ENCODE results near the gene RXRA.

The RXRA gene

GRCh38 chr9:134369416-134370212 lies 43.4 kb downstream of the RXRA start:
- DNase-seq = no peak

DNA sequence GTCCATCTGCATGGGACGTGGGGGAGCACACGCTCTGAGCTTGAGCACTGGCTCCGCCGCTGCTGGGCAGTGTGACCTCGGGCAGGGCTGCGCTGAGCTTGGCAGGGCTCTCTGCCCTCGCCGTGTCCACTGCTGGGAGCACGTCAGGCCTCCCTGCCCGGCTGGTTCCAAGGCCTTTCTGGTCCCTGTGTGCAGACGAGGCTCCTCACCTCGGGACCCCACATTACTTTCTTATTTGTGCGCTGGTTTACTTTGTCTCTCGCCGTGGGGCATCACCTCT lies 43.9 kb downstream of the RXRA start:
- no peak for DNase-seq

DNA sequence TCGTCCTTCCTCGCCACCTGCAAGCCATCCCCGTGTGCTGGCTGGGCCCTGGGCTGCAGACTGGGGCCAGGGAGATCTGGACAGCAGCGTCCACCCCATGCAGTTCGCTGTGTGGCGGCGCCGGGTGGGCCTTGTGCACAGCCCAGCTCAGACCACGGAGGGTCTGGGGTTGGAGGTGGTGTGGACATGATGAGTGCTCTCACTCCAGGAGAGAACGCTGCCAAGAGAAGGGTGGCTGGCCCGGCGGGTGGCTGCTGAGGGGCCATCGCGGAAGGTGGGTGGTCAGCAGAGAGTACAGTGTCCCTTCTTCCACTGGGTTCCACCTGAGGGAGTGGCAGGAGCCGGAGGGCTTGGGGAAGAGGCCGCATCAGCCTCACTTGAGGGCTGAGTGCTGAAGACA lies 44.4 kb downstream of the RXRA start:
- no peak for DNase-seq

- peak in 1 of 2 donors; percentile 87 for DNase-seq
These were observed 45.5 kb downstream of the RXRA start for GRCh38 chr9:134371731-134372130.

- DNase-seq = peak in 1 of 2 donors; percentile 51
These were observed 46.5 kb downstream of the RXRA start for GRCh38 chr9:134372581-134373267.

- peak in 1 of 2 donors; percentile 51 for DNase-seq
These were observed 47.0 kb downstream of the RXRA start for GRCh38 chr9:134373269-134373668.

- DNase-seq = no peak
These were observed 47.7 kb downstream of the RXRA start for GRCh38 chr9:134373953-134374300.

DNA sequence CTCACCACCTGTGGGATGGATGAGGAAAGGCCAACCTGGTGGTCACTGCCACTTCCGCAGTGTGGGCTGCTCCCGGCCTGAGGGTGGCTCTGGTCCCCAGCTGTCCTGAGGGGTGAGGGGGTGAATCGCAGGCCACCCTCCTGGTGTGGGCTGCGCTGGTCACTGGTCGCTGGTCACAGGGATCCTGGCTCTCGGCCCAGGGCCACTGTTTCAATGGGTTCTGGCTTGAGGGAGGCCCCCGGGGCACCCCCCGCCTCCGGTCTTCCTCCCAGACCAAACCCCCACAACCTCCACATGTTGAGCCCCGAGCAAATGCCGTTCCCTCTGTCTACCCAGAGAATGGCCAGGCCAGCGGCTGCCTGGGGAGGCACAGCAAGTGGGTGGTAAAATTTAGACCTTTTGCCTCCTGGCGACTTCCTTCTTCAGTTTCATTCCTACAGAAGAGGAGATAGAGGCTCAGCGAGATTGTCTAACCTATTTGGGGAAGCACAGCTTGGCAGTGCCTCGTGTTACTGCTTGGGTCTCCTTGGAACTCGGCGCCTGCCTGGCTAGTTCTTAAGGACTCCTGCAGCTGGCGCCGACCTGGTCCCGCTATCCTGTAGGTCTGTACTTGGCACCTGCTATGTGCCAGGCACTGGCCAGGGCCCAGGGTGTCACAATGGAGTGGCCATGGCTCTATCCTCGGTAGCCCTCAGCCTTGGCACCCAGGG lies 48.2 kb downstream of the RXRA start:
- no peak for DNase-seq

- DNase-seq = no peak
These were observed 48.7 kb downstream of the RXRA start for GRCh38 chr9:134375011-134375390.

DNA sequence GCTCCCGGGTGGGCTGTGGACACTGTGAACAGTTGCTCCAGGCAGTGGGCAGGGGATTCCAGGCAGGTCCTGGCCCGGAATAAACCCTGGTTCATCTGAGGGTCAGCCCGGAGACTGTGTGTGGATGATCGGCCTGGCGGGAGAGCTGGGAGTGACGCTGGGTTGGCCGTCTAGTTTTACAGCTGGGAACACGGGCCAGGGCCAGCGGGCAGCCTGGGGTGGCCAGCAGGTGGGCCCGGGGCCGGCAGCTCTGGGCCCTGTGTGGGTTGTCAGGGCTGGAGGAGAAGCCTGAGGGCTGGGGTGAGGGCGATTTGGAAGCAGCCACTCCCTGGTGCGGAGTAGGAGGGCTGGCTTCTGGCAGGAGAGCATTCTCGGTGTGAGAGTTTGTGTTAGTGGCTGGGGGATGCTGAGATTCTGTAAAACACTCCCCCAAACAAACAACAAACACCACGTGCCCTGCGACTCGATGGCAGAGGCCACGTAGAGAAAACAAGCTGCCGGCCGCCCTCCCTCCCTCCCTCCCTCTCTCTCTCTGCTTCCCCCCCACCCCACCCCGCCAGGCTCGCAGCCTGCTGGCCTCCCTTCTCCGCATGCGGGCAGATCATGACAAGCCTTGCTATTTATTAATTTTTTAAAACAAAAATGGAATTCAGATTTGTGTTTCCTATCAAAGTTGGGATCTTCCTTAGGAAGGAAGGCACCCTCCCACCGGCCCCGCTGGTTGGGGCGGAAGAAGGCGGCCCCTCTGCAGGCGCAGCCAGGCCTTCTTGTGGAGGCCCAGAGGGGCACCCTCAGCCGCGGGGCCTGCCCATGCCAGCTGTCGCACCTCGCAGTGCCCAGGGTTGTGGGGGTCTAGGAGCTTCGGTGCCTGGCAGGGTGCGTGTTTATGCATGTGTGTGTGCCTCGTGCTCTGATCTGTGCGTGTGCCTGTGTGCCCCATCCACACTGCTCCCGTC lies 49.5 kb downstream of the RXRA start:
- DNase-seq = no peak

GRCh38 chr9:134376386-134377142 lies 50.3 kb downstream of the RXRA start:
- no peak for DNase-seq

DNA sequence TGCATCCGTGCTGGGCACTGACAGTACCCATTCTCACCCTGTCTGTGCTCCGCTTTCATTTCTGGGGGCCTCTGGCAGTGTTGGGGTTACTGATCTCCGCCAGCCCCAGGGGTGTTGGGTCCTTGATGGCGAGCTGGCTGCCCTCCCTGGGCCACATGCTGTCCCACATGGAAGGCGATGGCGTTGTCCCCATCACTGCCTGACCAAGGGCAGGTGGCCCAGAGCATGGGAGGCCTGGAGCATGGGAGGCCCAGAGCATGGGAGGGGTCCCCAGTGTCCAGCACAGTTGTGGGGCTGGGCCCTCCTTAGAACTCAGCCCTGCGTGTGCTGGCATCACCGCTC lies 50.9 kb downstream of the RXRA start:
- DNase-seq = no peak

- no peak for DNase-seq
These were observed 51.7 kb downstream of the RXRA start for GRCh38 chr9:134377976-134378375.

- DNase-seq = no peak
These were observed 52.7 kb downstream of the RXRA start for GRCh38 chr9:134378901-134379338.

- no peak for DNase-seq
These were observed 53.6 kb downstream of the RXRA start for GRCh38 chr9:134379831-134380365.

GRCh38 chr9:134380542-134381271 lies 54.5 kb downstream of the RXRA start:
- DNase-seq = no peak

DNA sequence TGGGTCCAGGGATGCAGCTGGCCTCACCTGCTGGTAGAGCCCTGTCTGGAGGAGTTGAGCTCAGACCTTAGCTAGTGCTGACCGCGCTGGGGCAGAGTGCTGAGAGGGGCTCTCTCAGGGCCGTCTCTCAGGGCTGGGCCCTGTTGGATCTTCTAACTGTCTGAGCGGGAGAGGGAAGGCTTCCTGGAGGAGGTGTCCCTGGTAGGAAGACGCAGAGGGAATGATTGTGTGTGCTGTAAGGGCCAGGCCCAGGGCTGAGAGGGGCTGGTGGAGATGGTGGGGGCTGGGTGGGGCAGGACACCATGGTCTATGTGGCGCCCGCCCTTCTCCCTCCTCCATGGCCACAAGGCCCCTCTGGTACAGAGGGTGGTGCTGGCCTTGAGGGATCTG lies 55.0 kb downstream of the RXRA start:
- no peak for DNase-seq

DNA sequence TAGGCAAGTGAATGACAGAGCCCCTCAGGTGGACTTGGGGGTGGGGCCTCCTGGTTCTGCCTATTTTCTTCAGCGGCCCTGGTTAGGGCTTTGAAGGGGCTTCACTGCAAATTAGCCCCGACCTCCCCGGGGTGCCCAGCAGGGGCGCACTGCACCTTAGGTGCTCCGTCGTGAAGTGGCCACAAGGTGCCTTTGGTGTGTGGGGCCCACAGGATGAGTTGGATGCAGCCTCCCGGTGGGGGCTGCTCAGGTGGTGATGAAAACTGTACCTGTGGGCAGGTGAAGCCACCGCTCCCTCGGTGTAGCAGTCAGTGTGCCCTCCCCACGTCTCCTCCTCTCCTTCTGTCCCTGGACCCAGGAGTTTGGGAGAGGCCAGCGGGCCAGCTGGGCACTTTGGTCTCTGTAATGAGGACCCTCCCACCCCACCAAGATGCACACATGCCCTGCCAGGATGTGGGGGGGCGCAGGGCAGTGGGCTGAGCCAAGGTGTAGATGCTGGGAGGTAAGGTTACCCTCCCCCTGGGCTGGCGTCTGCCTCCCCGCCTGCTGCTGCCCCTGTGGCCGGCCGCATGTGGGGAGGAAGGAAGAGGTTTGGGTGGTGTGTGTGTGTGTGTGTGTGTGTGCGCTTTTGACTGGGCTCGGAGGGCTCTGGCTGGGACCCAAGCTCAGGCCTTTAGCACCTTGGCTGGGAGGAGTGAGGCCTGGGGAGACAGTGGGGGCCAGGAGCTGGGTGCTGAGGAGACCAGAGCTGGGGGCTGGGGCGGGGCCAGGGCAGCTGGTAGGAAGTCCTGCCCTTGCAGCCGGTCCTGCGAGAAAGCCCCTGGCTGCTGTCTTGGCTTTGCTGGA lies 55.6 kb downstream of the RXRA start:
- peak; percentile 18 to 65 for DNase-seq

DNA sequence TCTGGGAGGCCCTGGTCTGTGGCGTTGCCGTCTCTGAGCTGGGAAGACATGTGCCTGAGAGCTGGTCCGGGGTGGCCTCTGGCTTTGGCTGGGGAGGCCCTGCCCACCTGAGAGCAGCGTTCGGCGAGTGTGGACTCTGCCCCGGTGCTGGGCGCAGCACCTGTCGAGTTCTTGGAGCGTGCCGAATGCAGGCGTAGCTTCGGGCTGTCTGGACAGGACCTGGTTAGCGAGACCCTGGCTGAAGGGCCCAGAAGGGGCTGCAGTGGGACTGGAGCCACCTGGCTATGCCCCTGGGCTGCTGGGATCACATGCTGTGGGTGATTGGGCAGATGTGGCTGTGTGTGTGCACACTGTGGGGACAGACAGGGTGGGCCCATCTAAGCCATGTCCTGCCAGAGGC lies 56.5 kb downstream of the RXRA start:
- DNase-seq = no peak

GRCh38 chr9:134383148-134383547 lies 56.9 kb downstream of the RXRA start:
- DNase-seq = no peak
